Erythroblast (primary cell): Measurements from ENCODE around the gene EPS8.

ENCODE experiments used
- GATA1 ChIP-seq: IDR thresholded peaks from 2 replicates; pipeline ENCODE4 v1.6.1; 2011; ENCODE audit warnings: low read depth, mild to moderate bottlenecking, control low read depth, low read length, moderate library complexity
- POLR2A ChIP-seq: IDR thresholded peaks from 2 replicates; pipeline ENCODE4 v1.6.1; 2011; ENCODE audit warnings: mild to moderate bottlenecking, low read length

DNA sequence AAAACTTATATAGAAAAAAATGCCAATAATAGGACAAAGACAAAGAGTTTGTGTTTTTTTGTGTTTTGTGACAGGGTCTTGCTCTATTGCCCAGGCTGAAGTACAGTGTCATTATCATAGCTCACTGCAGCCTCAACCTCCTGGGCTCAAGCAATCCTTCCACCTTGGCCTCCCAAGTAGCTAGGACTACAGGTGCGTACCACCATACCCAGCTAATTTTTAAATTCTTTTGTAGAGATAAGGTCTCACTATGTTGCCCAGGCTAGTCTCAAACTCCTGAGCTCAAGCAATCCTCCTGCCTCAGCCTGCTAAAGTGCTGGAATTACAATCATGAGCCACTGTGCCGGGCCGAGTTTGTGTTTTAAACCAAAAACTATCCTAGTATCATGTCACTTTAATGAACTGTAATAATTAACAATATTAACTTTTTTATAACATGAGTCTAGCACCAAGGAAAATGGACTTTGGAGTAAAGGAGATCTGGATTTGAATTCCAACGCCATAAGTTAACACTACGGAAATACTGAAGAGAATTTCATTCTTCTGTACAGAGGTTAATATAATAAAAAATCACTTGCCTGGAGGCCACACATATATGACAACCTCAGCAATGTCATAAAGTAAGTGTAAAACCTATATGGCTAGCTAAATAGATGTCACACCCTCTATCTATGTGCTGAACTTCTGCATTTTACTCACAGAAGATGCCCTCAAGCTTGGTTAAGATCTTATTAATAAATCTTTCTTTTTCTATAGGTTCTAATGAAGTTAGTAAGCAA, 53.2 kb downstream of the EPS8 start:
- no peak for TF ChIP-seq POLR2A
- TF ChIP-seq GATA1, result no peak
